Stimulated activated CD8-positive, alpha-beta memory T cell treated with anti-CD3 and anti-CD28 coated beads, Interleukin-7, amount 100 ng/mL, for 48 hours (primary cell): Measurements from ENCODE around the gene XIAP.
"Not testable (repeated sequence)": the region's sequence is repeated elsewhere in the genome, so short reads cannot be mapped to it uniquely, and the experiment has no call there.

ENCODE experiments used
- DNase-seq, 2 donors: peaks; one replicate each; pipeline ENCODE4 v3.0.0-alpha.2; 2020; ENCODE audit warnings: low read depth in 1 of 2; ENCODE audit errors: extremely low read depth in 1 of 2

The XIAP gene

GRCh38 chrX:123859846-123860838 lies at the start of gene XIAP:
Gene XIAP, plus strand, starts transcription at chrX:123860053. Its CDS starts 25,610 bp downstream, at chrX:123885663.
- peak; percentile 58 to 63 for DNase-seq

- DNase-seq = no peak
Observed at GRCh38 chrX:123814343-123814742, 45.5 kb upstream of the XIAP start.

- DNase-seq = not testable (repeated sequence)
Observed at GRCh38 chrX:123814934-123815394, 44.9 kb upstream of the XIAP start.

GRCh38 chrX:123817288-123817894 lies 42.5 kb upstream of the XIAP start:
- no peak for DNase-seq

- DNase-seq = no peak
Observed at GRCh38 chrX:123818243-123818642, 41.6 kb upstream of the XIAP start.

GRCh38 chrX:123822965-123823364 lies 36.9 kb upstream of the XIAP start:
- no peak for DNase-seq

- DNase-seq = no peak
Observed at GRCh38 chrX:123830309-123830708, 29.5 kb upstream of the XIAP start.

GRCh38 chrX:123833387-123833786 lies 26.5 kb upstream of the XIAP start:
- peak; percentile 17 to 18 for DNase-seq

GRCh38 chrX:123834116-123834515 lies 25.7 kb upstream of the XIAP start:
- no peak for DNase-seq

- peak in 1 of 2 donors; percentile 7 for DNase-seq
Observed at GRCh38 chrX:123835661-123836371, 24.0 kb upstream of the XIAP start.

GRCh38 chrX:123845129-123845528 lies 14.7 kb upstream of the XIAP start:
- not testable (repeated sequence) for DNase-seq

- no peak for DNase-seq
Observed at GRCh38 chrX:123846577-123847038, 13.2 kb upstream of the XIAP start.

- no peak for DNase-seq
Observed at GRCh38 chrX:123847056-123847455, 12.8 kb upstream of the XIAP start.

- DNase-seq = no peak
Observed at GRCh38 chrX:123849096-123849495, 10.8 kb upstream of the XIAP start.

GRCh38 chrX:123849906-123850305 lies 9.9 kb upstream of the XIAP start:
- DNase-seq = not testable (repeated sequence)

GRCh38 chrX:123851079-123851478 lies 8.8 kb upstream of the XIAP start:
- DNase-seq = no peak

- no peak for DNase-seq
Observed at GRCh38 chrX:123854329-123854728, 5.5 kb upstream of the XIAP start.

GRCh38 chrX:123859409-123859845 lies 426 bp upstream of the XIAP start:
- no peak for DNase-seq

- DNase-seq = no peak
Observed at GRCh38 chrX:123860983-123861382, 1.1 kb downstream of the XIAP start.

GRCh38 chrX:123869488-123869887 lies 9.6 kb downstream of the XIAP start:
- DNase-seq = no peak

GRCh38 chrX:123871309-123871708 lies 11.5 kb downstream of the XIAP start:
- no peak for DNase-seq
